GM21515 (cell line): Measurements from ENCODE around the gene CAMK4.

Source experiments
- ATAC-seq: cut with Tn5 transposase; IDR thresholded peaks from one replicate; pipeline ENCODE4 v1.9.1; 2021; ENCODE audit not compliant: unreplicated experiment

CAMK4 gene

GRCh38 chr5:111530298-111530740, 306.1 kb downstream of the CAMK4 start:
- peak; percentile 82 for ATAC-seq

- no peak for ATAC-seq
Measured at GRCh38 chr5:111532886-111533582, 308.9 kb downstream of the CAMK4 start.

- no peak for ATAC-seq
Measured at GRCh38 chr5:111535879-111536549, 311.8 kb downstream of the CAMK4 start.

GRCh38 chr5:111537141-111538024, 313.2 kb downstream of the CAMK4 start:
- no peak for ATAC-seq
